HCT116 (cell line): ENCODE data around the gene GALM. TPM values are rescaled to one million over a fixed set of nuclear protein-coding genes. Genes with fewer than 3 reads are reported as not detected.
"Not testable (repeated sequence)": the region's sequence is repeated elsewhere in the genome, so short reads cannot be mapped to it uniquely, and the experiment has no call there.

Source experiments
- ATAC-seq: fragments of 200-7000 bp; cut with Tn5 transposase; 2 replicates; pipeline ENCODE4 v1.9.1; 2020; ENCODE audit warnings: mild to moderate bottlenecking, moderate library complexity
- BruUV-seq: library from RNA; stranded (reverse); fragments of 400-500 nt; replicated peaks from 2 replicates; lab custom pipeline; 2021; lab: Mats Ljungman, UMichigan
- CTCF ChIA-PET: fragments of 300-600 bp; sonication (Branson Sonifier 250); formaldehyde crosslinking; loops from one replicate; lab custom pipeline; 2021; ENCODE audit warnings: antibody characterized with exemption; lab: Charles Lee
- POLR2A ChIA-PET: fragments of 300-600, 350-600 bp; sonication (Branson Sonifier 250); formaldehyde crosslinking; loops from one replicate; lab custom pipeline; 2021; ENCODE audit warnings: antibody characterized with exemption; lab: Charles Lee
- RAD21 ChIA-PET, 2 experiments: fragments of 300-600 bp; sonication (Branson Sonifier 250); formaldehyde crosslinking; loops; one replicate each; lab custom pipeline; 2023; ENCODE audit warnings: low total read pairs in 2 of 2; ENCODE audit not compliant: uncharacterized antibody in 2 of 2, unreplicated experiment in 2 of 2, low non-redundant PET in 1 of 2; lab: Charles Lee
- DNase-seq: peaks from one replicate; pipeline ENCODE4 v3.0.0-alpha.2; 2010; ENCODE audit warnings: low read depth, low spot score
- H2AFZ ChIP-seq: fragments of 200-600 bp; shearing (Covaris generic), sonication (generic); 2 replicates; pipeline ENCODE4 v1.6.1; 2017; ENCODE audit warnings: low read depth, mixed run types, mixed read lengths, antibody characterized with exemption, low read length; ENCODE audit not compliant: poor library complexity, severe bottlenecking
- H3K27ac ChIP-seq: 2 replicates; pipeline ENCODE4 v1.5.1; 2012; ENCODE audit warnings: low read depth, low read length
- H3K27me3 ChIP-seq: fragments of 200-600 bp; sonication (generic); 2 replicates; pipeline ENCODE4 v1.6.1; 2016; ENCODE audit warnings: mixed run types, low read length, mixed read lengths; ENCODE audit not compliant: insufficient read depth
- H3K36me3 ChIP-seq, 2 experiments: fragments of 200-500 bp in 1 of 2; fragments of 200-600 bp in 1 of 2; sonication (Bioruptor generic) in 1 of 2; sonication (generic) in 1 of 2; 2 replicates each; pipeline versions ENCODE4 v1.5.1 to v1.6.1; 2014 to 2016; ENCODE audit warnings: low read length in 2 of 2, inconsistent platforms in 1 of 2, mixed read lengths in 1 of 2, mixed run types in 1 of 2; ENCODE audit not compliant: insufficient read depth in 2 of 2, control insufficient read depth in 1 of 2
- H3K4me1 ChIP-seq, 2 experiments: fragments of 200-600 bp in 1 of 2; sonication (generic) in 1 of 2; 2 replicates each; pipeline versions ENCODE4 v1.5.1 to v1.6.1; 2012 to 2017; ENCODE audit warnings: low read length in 2 of 2, inconsistent platforms in 1 of 2, mild to moderate bottlenecking in 1 of 2, mixed read lengths in 1 of 2, mixed run types in 1 of 2, moderate library complexity in 1 of 2; ENCODE audit not compliant: insufficient read depth in 2 of 2, control insufficient read depth in 1 of 2
- H3K4me2 ChIP-seq: fragments of 200-600 bp; sonication (generic); 2 replicates; pipeline ENCODE4 v1.6.1; 2017; ENCODE audit warnings: mixed run types, low read length, mixed read lengths
- H3K4me3 ChIP-seq, 2 experiments: fragments of 200-600 bp in 1 of 2; sonication (generic) in 1 of 2; replicated peaks in 1 of 2; 2 replicates each; pipeline ENCODE4 v1.5.1; 2011 to 2016; ENCODE audit warnings: low read length in 2 of 2, control low read depth in 1 of 2, low read depth in 1 of 2, mild to moderate bottlenecking in 1 of 2, mixed read lengths in 1 of 2, mixed run types in 1 of 2
- H3K79me2 ChIP-seq: fragments of 200-600 bp; sonication (generic); 2 replicates; pipeline ENCODE4 v1.6.1; 2017; ENCODE audit warnings: mild to moderate bottlenecking, mixed run types, low read length, moderate library complexity, mixed read lengths; ENCODE audit not compliant: insufficient read depth
- H3K9ac ChIP-seq: fragments of 200-600 bp; sonication (generic); 2 replicates; pipeline ENCODE4 v1.6.1; 2016; ENCODE audit warnings: low read length, mixed read lengths
- H3K9me2 ChIP-seq: fragments of 200-600 bp; sonication (generic), shearing (Covaris generic); 2 replicates; pipeline ENCODE4 v1.6.1; 2017; ENCODE audit warnings: mixed run types, mild to moderate bottlenecking, moderate library complexity; ENCODE audit not compliant: insufficient read depth
- H3K9me3 ChIP-seq, 2 experiments: fragments of 200-500 bp in 1 of 2; fragments of 200-600 bp in 1 of 2; sonication (Bioruptor generic) in 1 of 2; sonication (generic) in 1 of 2; 2 replicates each; pipeline ENCODE4 v1.6.1; 2014 to 2017; ENCODE audit warnings: low read length in 2 of 2, mixed read lengths in 2 of 2, inconsistent platforms in 1 of 2, low read depth in 1 of 2, mild to moderate bottlenecking in 1 of 2, mixed run types in 1 of 2, moderate library complexity in 1 of 2; ENCODE audit not compliant: control insufficient read depth in 1 of 2, insufficient read depth in 1 of 2
- H4K20me1 ChIP-seq: fragments of 200-600 bp; sonication (generic), shearing (Covaris generic); 2 replicates; pipeline ENCODE4 v1.6.1; 2017; ENCODE audit warnings: mixed run types, mild to moderate bottlenecking, moderate library complexity; ENCODE audit not compliant: insufficient read depth
- CBX3 ChIP-seq: IDR thresholded peaks from 2 replicates; pipeline ENCODE4 v1.6.1; 2012; ENCODE audit warnings: low read depth
- EZH2 ChIP-seq: fragments of 200-600 bp; sonication (generic); IDR thresholded peaks from 2 replicates; pipeline ENCODE4 v1.6.1; 2017; ENCODE audit warnings: antibody characterized with exemption, mixed run types
- EZH2phosphoT487 ChIP-seq: fragments of 200-600 bp; IDR thresholded peaks from 2 replicates; pipeline ENCODE4 v1.6.1; 2018; ENCODE audit warnings: antibody characterized with exemption, borderline replicate concordance
- POLR2A ChIP-seq: IDR thresholded peaks from 2 replicates; pipeline ENCODE4 v1.7.0; 2011; ENCODE audit warnings: borderline replicate concordance; ENCODE audit not compliant: insufficient read depth, insufficient read length; ENCODE audit errors: extremely low read depth
- RAD21 ChIP-seq: IDR thresholded peaks from 2 replicates; pipeline ENCODE4 v1.6.1; 2012; ENCODE audit warnings: low read depth, mild to moderate bottlenecking
- SP1 ChIP-seq: IDR thresholded peaks from 2 replicates; pipeline ENCODE4 v1.6.1; 2012; ENCODE audit warnings: low read depth
- intact Hi-C: fragments of 100-400 bp; cut with micrococcal nuclease; formaldehyde crosslinking; loops from 2 replicates; pipeline ENCODE4 v1.10.0; 2022
- total RNA-seq: library from RNA; stranded (reverse); gene quantifications from one replicate; pipeline ENCODE4 v1.2.1, GENCODE V29; 2021; ENCODE audit not compliant: unreplicated experiment
- TF ChIP-seq, protein P1 (sequence below): IDR thresholded peaks from 2 replicates; pipeline ENCODE4 v1.6.1; 2012
- TF ChIP-seq, protein P2 (sequence below): IDR thresholded peaks from 2 replicates; pipeline ENCODE4 v1.6.1; 2012
- TF ChIP-seq, protein P3 (sequence below): IDR thresholded peaks from 2 replicates; pipeline ENCODE4 v1.6.1; 2011; ENCODE audit warnings: mild to moderate bottlenecking, low read length, moderate library complexity; ENCODE audit not compliant: insufficient replicate concordance; ENCODE audit errors: extremely low read depth
- TF ChIP-seq, protein P4 (sequence below), 3 experiments: fragments of 200-600 bp in 1 of 3; sonication (generic) in 1 of 3; IDR thresholded peaks in 2 of 3; conservative IDR thresholded peaks in 1 of 3; 2 replicates each; pipeline ENCODE4 v1.5.1; 2012 to 2017; ENCODE audit warnings: low read depth in 2 of 3, low read length in 2 of 3, antibody characterized with exemption in 1 of 3, borderline replicate concordance in 1 of 3, control low read depth in 1 of 3, mild to moderate bottlenecking in 1 of 3, mixed read lengths in 1 of 3, mixed run types in 1 of 3, moderate library complexity in 1 of 3; ENCODE audit not compliant: insufficient read depth in 1 of 3

GALM gene
- total RNA-seq, 1 experiment from 2014 or later, result 10.2 TPM

DNA sequence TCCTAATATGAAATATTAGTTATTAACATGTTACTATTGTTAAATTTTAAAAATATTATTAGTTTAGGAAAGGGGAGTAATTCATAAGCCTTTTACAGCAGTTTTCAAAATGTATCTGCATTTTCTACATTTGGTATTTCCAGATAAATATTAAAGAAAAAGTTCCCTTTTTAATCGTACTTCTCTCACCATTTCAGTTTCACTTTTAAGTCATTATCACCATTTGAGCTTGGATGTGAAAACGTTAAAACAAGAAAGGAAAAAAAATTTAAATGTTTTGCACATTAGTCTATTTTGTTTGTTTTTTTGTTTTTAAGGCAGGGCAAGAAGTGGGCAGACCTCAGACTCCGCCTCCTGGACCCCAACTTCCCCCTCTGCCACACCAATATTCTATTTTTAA is 88.6 kb downstream of the GALM start:
- H3K9ac ChIP-seq, result no peak overlapping the region
- no TSS peak for BruUV-seq
- H3K79me2 ChIP-seq, result peaks cover 16% of the 10 kb centered on the region
- H2AFZ ChIP-seq, result no peak overlapping the region
- peaks cover 9 to 16% of the 10 kb centered on the region in 2 experiments for H3K4me1 ChIP-seq
- H3K9me3 ChIP-seq, result no peaks in the 10 kb centered on the region
- no peak for DNase-seq
- intact Hi-C loops, result no loop called here
- CTCF ChIA-PET, result no interaction called here
- H3K36me3 ChIP-seq, result peaks cover 4 to 11% of the 10 kb centered on the region in 2 experiments; a peak in 2 of 4 replicates
- RAD21 ChIA-PET, result no interaction called here
- ATAC-seq, result no peak
- H3K9me2 ChIP-seq, result no peaks in the 10 kb centered on the region
- H3K27me3 ChIP-seq, result no peaks in the 10 kb centered on the region
- TF ChIP-seq RAD21 (no peak), EZH2phosphoT487 (no peak), POLR2A (no peak), SP1 (no peak), CBX3 (no peak), EZH2 (no peak)
- TF ChIP-seq, protein P1, sequence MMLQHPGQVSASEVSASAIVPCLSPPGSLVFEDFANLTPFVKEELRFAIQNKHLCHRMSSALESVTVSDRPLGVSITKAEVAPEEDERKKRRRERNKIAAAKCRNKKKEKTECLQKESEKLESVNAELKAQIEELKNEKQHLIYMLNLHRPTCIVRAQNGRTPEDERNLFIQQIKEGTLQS, result no peak
- TF ChIP-seq, protein P2, sequence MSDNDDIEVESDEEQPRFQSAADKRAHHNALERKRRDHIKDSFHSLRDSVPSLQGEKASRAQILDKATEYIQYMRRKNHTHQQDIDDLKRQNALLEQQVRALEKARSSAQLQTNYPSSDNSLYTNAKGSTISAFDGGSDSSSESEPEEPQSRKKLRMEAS, result no peak
- TF ChIP-seq, protein P3, sequence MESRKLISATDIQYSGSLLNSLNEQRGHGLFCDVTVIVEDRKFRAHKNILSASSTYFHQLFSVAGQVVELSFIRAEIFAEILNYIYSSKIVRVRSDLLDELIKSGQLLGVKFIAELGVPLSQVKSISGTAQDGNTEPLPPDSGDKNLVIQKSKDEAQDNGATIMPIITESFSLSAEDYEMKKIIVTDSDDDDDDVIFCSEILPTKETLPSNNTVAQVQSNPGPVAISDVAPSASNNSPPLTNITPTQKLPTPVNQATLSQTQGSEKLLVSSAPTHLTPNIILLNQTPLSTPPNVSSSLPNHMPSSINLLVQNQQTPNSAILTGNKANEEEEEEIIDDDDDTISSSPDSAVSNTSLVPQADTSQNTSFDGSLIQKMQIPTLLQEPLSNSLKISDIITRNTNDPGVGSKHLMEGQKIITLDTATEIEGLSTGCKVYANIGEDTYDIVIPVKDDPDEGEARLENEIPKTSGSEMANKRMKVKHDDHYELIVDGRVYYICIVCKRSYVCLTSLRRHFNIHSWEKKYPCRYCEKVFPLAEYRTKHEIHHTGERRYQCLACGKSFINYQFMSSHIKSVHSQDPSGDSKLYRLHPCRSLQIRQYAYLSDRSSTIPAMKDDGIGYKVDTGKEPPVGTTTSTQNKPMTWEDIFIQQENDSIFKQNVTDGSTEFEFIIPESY, result no peak
- TF ChIP-seq, protein P4, sequence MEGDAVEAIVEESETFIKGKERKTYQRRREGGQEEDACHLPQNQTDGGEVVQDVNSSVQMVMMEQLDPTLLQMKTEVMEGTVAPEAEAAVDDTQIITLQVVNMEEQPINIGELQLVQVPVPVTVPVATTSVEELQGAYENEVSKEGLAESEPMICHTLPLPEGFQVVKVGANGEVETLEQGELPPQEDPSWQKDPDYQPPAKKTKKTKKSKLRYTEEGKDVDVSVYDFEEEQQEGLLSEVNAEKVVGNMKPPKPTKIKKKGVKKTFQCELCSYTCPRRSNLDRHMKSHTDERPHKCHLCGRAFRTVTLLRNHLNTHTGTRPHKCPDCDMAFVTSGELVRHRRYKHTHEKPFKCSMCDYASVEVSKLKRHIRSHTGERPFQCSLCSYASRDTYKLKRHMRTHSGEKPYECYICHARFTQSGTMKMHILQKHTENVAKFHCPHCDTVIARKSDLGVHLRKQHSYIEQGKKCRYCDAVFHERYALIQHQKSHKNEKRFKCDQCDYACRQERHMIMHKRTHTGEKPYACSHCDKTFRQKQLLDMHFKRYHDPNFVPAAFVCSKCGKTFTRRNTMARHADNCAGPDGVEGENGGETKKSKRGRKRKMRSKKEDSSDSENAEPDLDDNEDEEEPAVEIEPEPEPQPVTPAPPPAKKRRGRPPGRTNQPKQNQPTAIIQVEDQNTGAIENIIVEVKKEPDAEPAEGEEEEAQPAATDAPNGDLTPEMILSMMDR (IDR thresholded peaks at IDR 0.05 in 2 of 3, conservative IDR thresholded peaks at IDR 0.05 in 1 of 3; ENCODE audit: borderline replicate concordance in 1 of 3, insufficient read depth in 1 of 3, low read depth in 2 of 3, low read length in 2 of 3), result no peak
- peaks cover 11% of the 10 kb centered on the region; the same call in 1 of the 2 replicates for H4K20me1 ChIP-seq
- H3K4me2 ChIP-seq, result no peak overlapping the region
- POLR2A ChIA-PET, result no interaction called here
- no peak overlapping the region for H3K4me3 ChIP-seq
- H3K27ac ChIP-seq, result no peak overlapping the region

DNA sequence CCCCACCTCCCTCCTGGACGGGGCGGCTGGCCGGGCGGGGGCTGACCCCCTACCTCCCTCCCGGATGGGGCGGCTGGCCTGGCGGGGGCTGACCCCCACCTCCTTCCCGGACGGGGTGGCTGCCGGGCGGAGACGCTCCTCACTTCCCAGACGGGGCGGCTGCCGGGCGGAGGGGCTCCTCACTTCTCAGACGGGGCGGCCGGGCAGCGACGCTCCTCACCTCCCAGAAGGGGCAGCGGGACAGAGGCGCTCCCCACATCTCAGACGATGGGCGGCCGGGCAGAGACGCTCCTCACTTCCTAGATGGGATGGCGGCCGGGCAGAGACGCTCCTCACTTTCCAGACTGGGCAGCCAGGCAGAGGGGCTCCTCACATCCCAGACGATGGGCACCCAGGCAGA is 90.0 kb downstream of the GALM start:
- H3K27me3 ChIP-seq, H3K9ac ChIP-seq, H3K79me2 ChIP-seq, POLR2A ChIA-PET, H4K20me1 ChIP-seq, H3K36me3 ChIP-seq, intact Hi-C loops, RAD21 ChIA-PET, H3K27ac ChIP-seq, DNase-seq, ATAC-seq, CTCF ChIA-PET, H3K4me2 ChIP-seq, H3K9me3 ChIP-seq, BruUV-seq, H3K4me3 ChIP-seq, H2AFZ ChIP-seq, H3K9me2 ChIP-seq: not testable (repeated sequence)
- H3K4me1 ChIP-seq, result peaks cover 7 to 10% of the 10 kb centered on the region in 2 experiments
